ENCODE measurements around the gene DHCR24.
"Not testable (repeated sequence)": the region's sequence is repeated elsewhere in the genome, so short reads cannot be mapped to it uniquely, and the experiment has no call there.

Gene DHCR24

DNA sequence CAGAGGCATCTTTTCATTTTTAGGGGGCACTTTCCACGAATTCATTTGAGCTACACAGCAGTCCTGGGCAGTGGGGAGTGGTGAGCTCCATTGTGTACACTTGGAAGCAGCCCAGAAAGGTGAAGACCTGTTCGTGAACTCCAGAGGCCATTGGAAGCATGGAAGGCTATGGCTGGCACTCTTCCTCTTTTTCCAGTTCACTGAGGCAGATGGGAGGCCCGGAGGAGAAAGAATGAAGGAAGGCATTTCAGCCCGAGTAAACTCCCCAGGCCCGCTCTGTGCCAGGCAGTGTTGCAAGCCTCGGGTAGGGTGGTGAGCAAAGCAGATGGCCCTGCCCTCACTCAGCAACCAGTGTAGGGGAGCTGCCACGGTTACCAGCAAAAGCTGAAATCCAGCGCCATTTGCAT, 673 bp upstream of the DHCR24 start:
- no peak for DNase-seq (ENCODE audit: low spot score)

GRCh38 chr1:54885807-54886723, 930 bp downstream of the DHCR24 start:
- DNase-seq (ENCODE audit: low spot score) = no peak

- no peak for DNase-seq (ENCODE audit: low spot score)
These were observed 1.7 kb downstream of the DHCR24 start for GRCh38 chr1:54885237-54885679.

GRCh38 chr1:54884768-54885167, 2.2 kb downstream of the DHCR24 start:
- DNase-seq (ENCODE audit: low spot score) = no peak

GRCh38 chr1:54884135-54884586, 2.8 kb downstream of the DHCR24 start:
- DNase-seq (ENCODE audit: low spot score) = no peak

DNA sequence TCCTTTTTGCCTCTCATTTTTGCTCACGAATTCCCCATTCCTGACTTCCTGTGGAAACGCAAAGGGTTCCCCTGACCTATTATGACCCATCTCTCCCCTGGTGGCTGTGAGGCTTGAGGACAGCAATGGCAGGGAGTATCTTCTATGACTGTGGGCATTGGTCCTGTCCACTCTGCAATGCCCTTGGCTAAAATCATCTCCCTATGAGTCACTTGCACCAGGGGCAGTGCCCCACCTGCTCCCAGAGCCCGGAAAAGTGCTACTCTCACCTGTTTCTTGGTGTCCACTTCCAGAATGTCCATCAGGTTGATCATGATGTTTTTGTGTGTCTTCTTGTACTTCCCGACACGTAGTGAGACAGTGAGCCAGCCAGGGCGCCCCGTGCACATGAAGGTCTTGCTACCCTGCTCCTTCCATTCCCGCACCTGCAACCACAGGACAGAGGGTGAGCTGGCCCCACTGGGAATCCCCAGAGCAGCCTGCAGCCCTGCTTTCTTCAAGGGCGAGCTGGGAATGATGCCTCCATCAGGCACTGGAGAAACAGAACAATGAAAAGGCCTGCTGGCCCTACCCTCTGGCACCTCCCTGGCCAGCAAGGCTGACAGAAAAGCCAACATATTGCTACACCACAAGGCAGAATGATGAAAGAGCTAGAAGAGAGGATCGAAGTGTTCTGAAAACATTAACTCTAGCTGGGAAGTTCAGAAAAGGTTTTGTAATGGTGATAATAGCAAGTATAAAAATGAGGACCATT, 3.5 kb downstream of the DHCR24 start:
- DNase-seq (ENCODE audit: low spot score) = no peak

GRCh38 chr1:54882519-54882918, 4.5 kb downstream of the DHCR24 start:
- no peak for DNase-seq (ENCODE audit: low spot score)

GRCh38 chr1:54881604-54882003, 5.4 kb downstream of the DHCR24 start:
- DNase-seq (ENCODE audit: low spot score) = not testable (repeated sequence)

DNA sequence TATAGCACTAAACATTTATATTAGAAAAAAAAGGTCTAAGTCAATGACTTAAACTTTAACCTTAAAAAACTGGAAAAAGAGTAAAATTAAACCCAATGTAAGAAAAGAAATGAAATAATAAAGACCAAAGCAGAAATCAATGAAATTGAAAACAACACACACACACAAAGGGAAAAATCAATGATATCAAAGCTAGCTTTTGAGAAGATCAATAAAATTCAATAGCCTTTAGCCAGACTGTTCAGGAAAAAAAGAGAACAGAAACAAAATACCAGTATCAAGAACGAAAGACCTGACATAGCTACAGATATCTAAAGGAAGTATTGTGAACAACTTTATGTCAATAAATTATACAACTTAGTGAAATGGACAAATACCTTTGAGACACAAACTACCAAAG, 7.1 kb downstream of the DHCR24 start:
- no peak for DNase-seq (ENCODE audit: low spot score)

GRCh38 chr1:54876814-54877213, 10.2 kb downstream of the DHCR24 start:
- DNase-seq (ENCODE audit: low spot score) = no peak

- DNase-seq (ENCODE audit: low spot score) = no peak
These were observed 12.0 kb downstream of the DHCR24 start for GRCh38 chr1:54875000-54875399.

DNA sequence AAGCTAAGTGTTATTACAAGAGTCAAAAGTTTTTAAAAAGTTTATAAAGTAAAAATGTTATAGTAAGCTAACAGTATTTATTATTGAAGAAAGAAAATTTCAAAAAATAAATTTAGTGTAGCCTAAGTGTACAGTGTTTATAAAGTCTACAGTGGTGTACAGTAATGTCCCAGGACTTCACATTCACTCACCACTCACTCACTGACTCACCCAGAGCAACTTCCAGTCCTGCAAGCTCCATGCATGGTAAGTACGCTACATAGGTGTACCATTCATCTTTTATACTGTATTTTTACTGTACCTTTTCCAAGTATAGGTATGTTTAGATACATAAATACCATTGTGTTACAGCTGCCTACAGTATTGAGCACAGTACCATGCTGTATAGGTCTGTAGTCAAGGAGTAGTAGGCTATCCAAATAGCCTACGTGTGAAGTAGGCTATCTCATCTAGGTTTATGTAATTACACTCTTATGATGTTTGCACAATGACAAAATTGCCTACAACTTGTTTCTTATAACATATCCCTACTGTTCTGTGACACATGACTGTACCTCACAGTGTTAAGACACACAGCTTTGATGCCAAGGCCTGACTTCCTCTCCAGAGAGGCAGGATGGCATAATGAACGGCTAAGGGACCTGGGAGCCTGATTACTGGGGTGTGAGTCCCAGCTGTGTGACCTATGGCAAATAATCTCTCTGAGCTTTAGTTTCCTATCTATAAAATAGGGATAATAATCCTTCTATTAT, 12.7 kb downstream of the DHCR24 start:
- DNase-seq (ENCODE audit: low spot score) = no peak

GRCh38 chr1:54872036-54872331, 15.0 kb downstream of the DHCR24 start:
- no peak for DNase-seq (ENCODE audit: low spot score)

GRCh38 chr1:54871275-54872035, 15.5 kb downstream of the DHCR24 start:
- DNase-seq (ENCODE audit: low spot score) = no peak

GRCh38 chr1:54870869-54871268, 16.1 kb downstream of the DHCR24 start:
- DNase-seq (ENCODE audit: low spot score) = no peak

DNA sequence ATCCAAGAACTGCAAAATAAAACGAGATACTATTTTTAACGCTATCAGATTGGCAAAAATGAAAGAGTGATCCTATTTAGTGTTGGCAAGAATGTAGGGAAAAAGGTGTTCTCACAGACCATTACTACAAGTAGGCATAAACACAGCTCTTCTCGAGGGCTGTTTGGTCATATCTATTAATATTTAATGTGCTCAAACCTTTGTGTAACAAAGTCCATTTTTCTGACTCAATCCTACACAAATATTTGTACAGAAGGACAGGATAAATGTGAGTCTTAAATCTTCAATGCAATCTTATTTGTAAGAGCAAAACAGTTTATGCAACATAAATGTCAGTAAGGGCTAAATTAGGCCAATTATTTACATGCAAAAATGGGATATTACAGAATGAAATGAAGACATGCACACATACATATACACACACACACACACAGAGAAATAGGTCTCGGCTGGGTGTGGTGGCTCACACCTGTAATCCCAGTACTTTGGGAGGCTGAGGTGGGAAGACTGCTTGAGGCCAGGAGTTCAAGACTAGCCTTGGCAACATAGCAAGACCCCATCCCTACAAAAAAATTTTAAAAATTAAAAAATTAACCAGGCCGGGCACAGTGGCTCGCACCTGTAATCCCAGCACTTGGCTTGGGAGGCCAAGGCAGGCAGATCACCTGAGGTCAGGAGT, 17.7 kb downstream of the DHCR24 start:
- no peak for DNase-seq (ENCODE audit: low spot score)

DNA sequence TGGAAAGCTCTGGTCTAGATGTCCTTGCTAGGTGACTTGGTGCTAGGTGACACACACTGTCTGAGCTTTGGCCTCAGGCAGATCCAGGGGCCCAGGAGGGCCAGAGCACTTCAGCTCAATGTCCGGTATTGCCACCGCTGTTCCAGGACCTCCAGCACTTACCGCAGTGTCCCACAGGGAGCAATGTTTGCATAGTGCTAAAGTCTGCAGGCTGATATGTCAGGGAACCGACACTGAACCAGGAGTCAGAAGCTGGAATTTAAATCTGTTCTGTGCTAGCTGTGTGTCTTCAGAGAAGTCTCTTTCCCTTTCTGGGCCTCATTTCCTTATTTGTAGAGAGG, 19.3 kb downstream of the DHCR24 start:
- DNase-seq (ENCODE audit: low spot score) = no peak

DNA sequence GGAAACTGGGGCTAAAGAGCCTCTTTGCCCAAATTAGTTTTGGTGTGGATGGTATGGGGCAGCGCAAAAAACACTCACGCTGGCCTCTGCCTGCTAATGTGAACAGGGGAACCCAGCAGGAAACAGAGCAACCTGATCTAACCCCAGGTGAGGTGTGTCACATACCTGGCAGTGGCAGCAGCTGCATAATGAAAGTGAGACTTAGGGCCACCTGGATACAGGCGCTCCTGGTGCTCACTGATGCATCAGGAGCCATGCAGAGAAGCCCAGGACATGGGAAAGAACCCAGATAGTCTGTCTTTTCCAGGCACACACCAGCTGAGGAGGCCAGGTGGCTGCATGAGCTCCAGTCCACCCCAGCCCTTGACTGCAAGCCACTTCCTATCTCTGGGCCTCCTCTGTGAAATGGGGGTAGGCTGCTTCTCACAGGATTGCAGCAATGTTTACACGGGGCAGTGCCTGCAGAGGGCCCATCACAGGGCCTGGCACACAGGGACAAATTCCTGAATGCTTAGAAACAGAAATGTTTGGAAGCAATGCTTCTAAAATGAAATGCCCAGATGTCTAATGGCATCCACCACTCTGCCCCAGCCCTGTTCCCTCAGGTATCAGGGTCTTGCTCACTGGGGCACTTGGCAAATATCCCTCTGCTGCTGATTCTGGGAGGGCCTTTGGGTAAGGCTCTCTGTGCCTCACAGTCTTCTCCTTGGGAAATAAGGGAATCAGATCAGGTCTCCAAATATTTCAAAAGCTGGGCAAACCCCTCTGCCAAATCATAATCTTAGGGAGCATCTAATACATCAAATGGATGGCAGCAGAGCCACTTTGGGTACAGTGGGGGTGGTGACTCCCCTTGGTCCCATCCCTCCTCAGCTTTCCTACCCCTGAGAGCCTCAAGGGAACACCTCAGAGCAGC, 19.9 kb downstream of the DHCR24 start:
- no peak for DNase-seq (ENCODE audit: low spot score)

DNA sequence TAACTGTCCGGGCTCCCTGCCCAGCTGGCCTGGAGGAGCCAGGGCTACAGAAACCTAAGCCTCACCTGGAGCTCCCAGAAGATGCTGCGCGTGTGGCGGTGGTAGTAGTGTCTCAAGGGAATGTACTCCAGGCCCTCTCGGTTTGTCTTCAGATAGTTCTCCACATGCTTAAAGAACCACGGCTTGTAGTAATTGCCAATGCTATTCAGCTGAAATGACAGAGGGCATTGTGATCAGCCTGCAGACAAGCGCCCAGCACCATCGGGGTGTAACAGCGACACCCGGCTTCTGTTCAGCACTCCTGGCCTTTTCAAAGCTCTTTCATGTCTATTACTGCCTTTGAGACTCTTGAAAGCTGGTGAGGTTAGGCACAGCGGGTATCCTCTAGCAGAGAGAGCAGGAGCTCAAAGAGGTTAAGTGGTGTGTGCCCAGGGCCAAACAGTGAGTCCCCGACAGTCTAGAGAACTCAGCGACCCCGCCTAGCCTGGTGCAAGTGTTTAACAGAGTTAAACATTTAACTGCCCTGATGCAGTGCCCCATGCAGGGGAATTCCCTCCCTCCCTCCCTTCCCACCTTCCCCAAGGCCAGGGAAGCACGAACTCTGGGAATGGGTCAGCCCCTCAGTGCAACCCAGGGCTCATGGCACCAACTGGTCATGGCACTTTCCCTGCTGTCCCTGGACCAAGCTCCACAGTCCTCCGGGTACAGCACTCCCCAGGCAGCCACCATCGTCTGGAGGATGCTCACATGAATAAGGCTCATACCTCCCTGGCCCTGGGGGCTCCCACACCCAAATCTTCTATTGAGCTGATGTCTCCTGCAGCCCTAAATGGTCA, 21.5 kb downstream of the DHCR24 start:
- no peak for DNase-seq (ENCODE audit: low spot score)

Data from CD4-positive, alpha-beta T cell treated with Interleukin-6 at 100 ng/mL for 8 hours (primary cell).